HL-60 (cell line): Measurements from ENCODE around the gene LIN37.

Experiments used
- CTCF ChIP-seq: IDR thresholded peaks from one replicate; pipeline ENCODE4 v1.5.1; 2011; ENCODE audit warnings: low read length, control low read depth, inconsistent platforms; ENCODE audit not compliant: insufficient read depth
- GABPA ChIP-seq: IDR thresholded peaks from 2 replicates; pipeline ENCODE4 v1.6.1; 2012; ENCODE audit warnings: low read depth
- POLR2AphosphoS5 ChIP-seq: IDR thresholded peaks from 2 replicates; pipeline ENCODE4 v1.6.1; 2012; ENCODE audit warnings: low read depth
- REST ChIP-seq: IDR thresholded peaks from 2 replicates; pipeline ENCODE4 v1.6.1; 2012; ENCODE audit warnings: low read depth; ENCODE audit not compliant: insufficient replicate concordance
- SPI1 ChIP-seq: IDR thresholded peaks from 2 replicates; pipeline ENCODE4 v1.6.1; 2012; ENCODE audit warnings: low read depth, mild to moderate bottlenecking, borderline replicate concordance

GRCh38 chr19:35756377-35757230 is 8.2 kb downstream of the LIN37 start, which contains the start of gene HSPB6:
- TF ChIP-seq REST: no peak
- no peak for TF ChIP-seq CTCF
- no peak for TF ChIP-seq POLR2AphosphoS5
- TF ChIP-seq GABPA: no peak
- TF ChIP-seq SPI1: no peak
